IMR-90 (cell line): ENCODE results near the gene NDUFS7. TPM values are rescaled to one million over a fixed set of nuclear protein-coding genes. Genes with fewer than 3 reads are reported as not detected.

Experiments used
- ATAC-seq: fragments of 200-7000 bp; cut with Tn5 transposase; 2 replicates; pipeline ENCODE4 v1.9.1; 2020; ENCODE audit warnings: low read depth, mild to moderate bottlenecking, moderate library complexity
- BruUV-seq: library from RNA; stranded (reverse); fragments of 400-500 nt; replicated peaks from 2 replicates; lab custom pipeline; 2021; lab: Mats Ljungman, UMichigan
- CTCF ChIA-PET: fragments of 300-600 bp; formaldehyde crosslinking; extraction: SDS; loops from one replicate; lab custom pipeline; 2021; ENCODE audit warnings: antibody characterized with exemption; lab: Yijun Ruan, JAX
- POLR2A ChIA-PET: fragments of 300-600 bp; sonication (Branson Sonifier 250); formaldehyde crosslinking; loops from one replicate; lab custom pipeline; 2022; ENCODE audit warnings: antibody characterized with exemption; ENCODE audit not compliant: unreplicated experiment; lab: Charles Lee
- DNase-seq: peaks from one replicate; pipeline ENCODE4 v3.0.0; 2013
- H2AFZ ChIP-seq: replicated peaks from 2 replicates; pipeline ENCODE3; 2013; ENCODE audit warnings: low read length, mild to moderate bottlenecking; ENCODE audit not compliant: poor library complexity
- H2AK5ac ChIP-seq: 2 replicates; pipeline ENCODE4 v1.6.1; 2013; ENCODE audit warnings: low read depth, low read length, inconsistent platforms
- H2AK9ac ChIP-seq: replicated peaks from 2 replicates; pipeline ENCODE3; 2013; ENCODE audit warnings: mild to moderate bottlenecking, low read depth, low read length, moderate library complexity; ENCODE audit not compliant: poor library complexity
- H2BK120ac ChIP-seq: 2 replicates; pipeline ENCODE4 v1.6.1; 2013; ENCODE audit warnings: low read depth, low read length, inconsistent platforms
- H2BK15ac ChIP-seq: 3 replicates; pipeline ENCODE4 v1.6.1; 2013; ENCODE audit warnings: low read depth, low read length, inconsistent platforms
- H2BK20ac ChIP-seq: 2 replicates; pipeline ENCODE4 v1.6.1; 2013; ENCODE audit warnings: low read depth, mild to moderate bottlenecking, inconsistent platforms, low read length, moderate library complexity
- H2BK5ac ChIP-seq: 2 replicates; pipeline ENCODE4 v1.6.1; 2013; ENCODE audit warnings: mild to moderate bottlenecking, low read depth, low read length, inconsistent platforms; ENCODE audit not compliant: poor library complexity, severe bottlenecking
- H3K14ac ChIP-seq: replicated peaks from 2 replicates; pipeline ENCODE4 v1.6.1; 2013; ENCODE audit warnings: low read depth, low read length, inconsistent platforms
- H3K18ac ChIP-seq: 2 replicates; pipeline ENCODE4 v1.6.1; 2013; ENCODE audit warnings: low read depth, low read length, control low read depth
- H3K23ac ChIP-seq: 2 replicates; pipeline ENCODE4 v1.6.1; 2013; ENCODE audit warnings: low read depth, low read length, inconsistent platforms
- H3K27ac ChIP-seq: 2 replicates; pipeline ENCODE4 v1.5.1; 2013; ENCODE audit warnings: mild to moderate bottlenecking, control low read depth, low read length; ENCODE audit not compliant: insufficient read depth
- H3K27me3 ChIP-seq: 2 replicates; pipeline ENCODE4 v1.6.1; 2013; ENCODE audit warnings: low read length; ENCODE audit not compliant: control insufficient read depth, insufficient read depth
- H3K36me3 ChIP-seq: 2 replicates; pipeline ENCODE4 v1.6.1; 2013; ENCODE audit warnings: low read length, mixed read lengths; ENCODE audit not compliant: control insufficient read depth, insufficient read depth
- H3K4ac ChIP-seq: 2 replicates; pipeline ENCODE4 v1.6.1; 2013; ENCODE audit warnings: low read depth, low read length, inconsistent platforms
- H3K4me1 ChIP-seq: 2 replicates; pipeline ENCODE4 v1.6.1; 2013; ENCODE audit warnings: low read length, mixed read lengths; ENCODE audit not compliant: control insufficient read depth, insufficient read depth
- H3K4me2 ChIP-seq: 2 replicates; pipeline ENCODE4 v1.6.1; 2013; ENCODE audit warnings: low read depth, mild to moderate bottlenecking, control low read depth, low read length, moderate library complexity
- H3K4me3 ChIP-seq: 2 replicates; pipeline ENCODE4 v1.5.1; 2013; ENCODE audit warnings: low read depth, mild to moderate bottlenecking, control low read depth, low read length, moderate library complexity; ENCODE audit not compliant: insufficient read depth
- H3K56ac ChIP-seq: 2 replicates; pipeline ENCODE4 v1.6.1; 2013; ENCODE audit warnings: low read length, inconsistent platforms; ENCODE audit not compliant: insufficient read depth; ENCODE audit errors: extremely low read depth
- H3K79me1 ChIP-seq, 2 experiments: 2 replicates each; pipeline ENCODE4 v1.6.1; 2013; ENCODE audit warnings: low read length in 2 of 2, inconsistent platforms in 1 of 2, low read depth in 1 of 2
- H3K9ac ChIP-seq: 2 replicates; pipeline ENCODE4 v1.6.1; 2013; ENCODE audit warnings: low read depth, low read length, control low read depth
- H3K9me1 ChIP-seq: 2 replicates; pipeline ENCODE4 v1.6.1; 2013; ENCODE audit warnings: low read length, inconsistent platforms; ENCODE audit not compliant: insufficient read depth
- H3K9me3 ChIP-seq: 2 replicates; pipeline ENCODE4 v1.6.1; 2013; ENCODE audit warnings: low read length; ENCODE audit not compliant: control insufficient read depth, insufficient read depth
- H4K20me1 ChIP-seq: 2 replicates; pipeline ENCODE4 v1.6.1; 2013; ENCODE audit warnings: low read length, inconsistent platforms; ENCODE audit not compliant: insufficient read depth
- H4K5ac ChIP-seq: 2 replicates; pipeline ENCODE4 v1.6.1; 2013; ENCODE audit warnings: mild to moderate bottlenecking, low read depth, low read length, control low read depth
- H4K8ac ChIP-seq, 2 experiments: 2 replicates each; pipeline ENCODE4 v1.6.1; 2013; ENCODE audit warnings: low read depth in 2 of 2, low read length in 2 of 2, control low read depth in 1 of 2, inconsistent platforms in 1 of 2
- H4K91ac ChIP-seq: 2 replicates; pipeline ENCODE4 v1.6.1; 2013; ENCODE audit warnings: low read depth, low read length, inconsistent platforms; ENCODE audit not compliant: insufficient read depth
- BHLHE40 ChIP-seq: fragments of 150-350 bp; IDR thresholded peaks from 2 replicates; pipeline ENCODE4 v1.6.1; 2016; ENCODE audit warnings: mild to moderate bottlenecking, low read depth, low read length
- CEBPB ChIP-seq: IDR thresholded peaks from 2 replicates; pipeline ENCODE4 v1.6.1; 2012; ENCODE audit warnings: low read depth, low read length, improper control_type of control experiment
- CHD1 ChIP-seq: IDR thresholded peaks from 2 replicates; pipeline ENCODE4 v1.6.1; 2012; ENCODE audit warnings: low read depth, low read length, improper control_type of control experiment
- FOS ChIP-seq: fragments of 150-350 bp; IDR thresholded peaks from 2 replicates; pipeline ENCODE4 v1.6.1; 2016; ENCODE audit warnings: low read depth, low read length
- MAFK ChIP-seq: IDR thresholded peaks from 2 replicates; pipeline ENCODE4 v1.6.1; 2012; ENCODE audit warnings: low read depth, low read length, improper control_type of control experiment
- MAZ ChIP-seq: IDR thresholded peaks from 2 replicates; pipeline ENCODE4 v1.6.1; 2012; ENCODE audit warnings: low read depth, mild to moderate bottlenecking, low read length, improper control_type of control experiment, moderate library complexity, borderline replicate concordance
- NFE2L2 ChIP-seq: fragments of 150-350 bp; IDR thresholded peaks from 2 replicates; pipeline ENCODE4 v1.6.1; 2016; ENCODE audit warnings: low read depth, mild to moderate bottlenecking, low read length
- POLR2A ChIP-seq: IDR thresholded peaks from 2 replicates; pipeline ENCODE4 v1.6.1; 2012; ENCODE audit warnings: mild to moderate bottlenecking, low read depth, low read length
- RAD21 ChIP-seq: IDR thresholded peaks from 2 replicates; pipeline ENCODE4 v1.6.1; 2012; ENCODE audit warnings: low read length, improper control_type of control experiment
- RCOR1 ChIP-seq: IDR thresholded peaks from 2 replicates; pipeline ENCODE4 v1.6.1; 2012; ENCODE audit warnings: mild to moderate bottlenecking, low read length, improper control_type of control experiment; ENCODE audit not compliant: insufficient replicate concordance
- RFX5 ChIP-seq: IDR thresholded peaks from 2 replicates; pipeline ENCODE4 v1.8.0; 2012; ENCODE audit warnings: low read depth, mild to moderate bottlenecking, low read length, moderate library complexity
- SMC3 ChIP-seq: fragments of 150-350 bp; IDR thresholded peaks from 2 replicates; pipeline ENCODE4 v1.6.1; 2016; ENCODE audit warnings: low read depth, mild to moderate bottlenecking, antibody characterized with exemption, low read length, moderate library complexity
- USF2 ChIP-seq: fragments of 150-350 bp; IDR thresholded peaks from 2 replicates; pipeline ENCODE4 v1.6.1; 2017; ENCODE audit warnings: mild to moderate bottlenecking, antibody characterized with exemption, low read length, low read depth
- WGBS, 2 experiments: methylation state at CpG; one replicate each; pipeline versions ENCODE4 v1.1.5 to v1.1.7; 2013; ENCODE audit warnings: missing lambda C conversion rate in 2 of 2; ENCODE audit not compliant: insufficient read length in 1 of 2; ENCODE audit errors: extremely low coverage in 2 of 2; 5-methylcytosine and 5-hydroxymethylcytosine counted together
- dilution Hi-C: fragments of 300-500 bp; cut with HindIII; formaldehyde crosslinking; loops from one replicate; pipeline ENCODE4 v1.14.3; 2018; ENCODE audit warnings: low sequenced_read_pairs; ENCODE audit not compliant: unreplicated experiment
- in situ Hi-C: fragments of 300-500 bp; cut with MboI; formaldehyde crosslinking; loops from 3 replicates; pipeline ENCODE4 v1.14.3; 2019; ENCODE audit warnings: low sequenced_read_pairs, inconsistent platforms, mixed read lengths
- intact Hi-C: fragments of 100-400 bp; cut with micrococcal nuclease; formaldehyde crosslinking; loops from 2 replicates; pipeline ENCODE4 v1.10.0; 2022
- polyA plus RNA-seq, 3 experiments: library from polyadenylated mRNA; depleted of rRNA; stranded (reverse); fragments of >200 nt; gene quantifications; 2 replicates each; pipeline ENCODE4 v1.2.3, GENCODE V29; 2012; ENCODE audit warnings: low replicate concordance in 1 of 3
- total RNA-seq: library from RNA; depleted of rRNA; stranded (reverse); fragments of >200 nt; gene quantifications from 2 replicates; pipeline ENCODE4 v1.2.3, GENCODE V29; 2012
- TF ChIP-seq, protein P1 (sequence below): conservative IDR thresholded peaks from 2 replicates; pipeline ENCODE4 v1.5.1; 2012; ENCODE audit warnings: mild to moderate bottlenecking, low read depth, low read length, improper control_type of control experiment
- TF ChIP-seq, protein P2 (sequence below): fragments of 150-350 bp; IDR thresholded peaks from 2 replicates; pipeline ENCODE4 v1.6.1; 2016; ENCODE audit warnings: low read depth, mild to moderate bottlenecking, low read length, moderate library complexity, borderline replicate concordance

The NDUFS7 gene
- total and polyA plus RNA-seq, 2 of the 4 experiments (the other 2 are of a cell fraction): 60.8 to 136 TPM

DNA sequence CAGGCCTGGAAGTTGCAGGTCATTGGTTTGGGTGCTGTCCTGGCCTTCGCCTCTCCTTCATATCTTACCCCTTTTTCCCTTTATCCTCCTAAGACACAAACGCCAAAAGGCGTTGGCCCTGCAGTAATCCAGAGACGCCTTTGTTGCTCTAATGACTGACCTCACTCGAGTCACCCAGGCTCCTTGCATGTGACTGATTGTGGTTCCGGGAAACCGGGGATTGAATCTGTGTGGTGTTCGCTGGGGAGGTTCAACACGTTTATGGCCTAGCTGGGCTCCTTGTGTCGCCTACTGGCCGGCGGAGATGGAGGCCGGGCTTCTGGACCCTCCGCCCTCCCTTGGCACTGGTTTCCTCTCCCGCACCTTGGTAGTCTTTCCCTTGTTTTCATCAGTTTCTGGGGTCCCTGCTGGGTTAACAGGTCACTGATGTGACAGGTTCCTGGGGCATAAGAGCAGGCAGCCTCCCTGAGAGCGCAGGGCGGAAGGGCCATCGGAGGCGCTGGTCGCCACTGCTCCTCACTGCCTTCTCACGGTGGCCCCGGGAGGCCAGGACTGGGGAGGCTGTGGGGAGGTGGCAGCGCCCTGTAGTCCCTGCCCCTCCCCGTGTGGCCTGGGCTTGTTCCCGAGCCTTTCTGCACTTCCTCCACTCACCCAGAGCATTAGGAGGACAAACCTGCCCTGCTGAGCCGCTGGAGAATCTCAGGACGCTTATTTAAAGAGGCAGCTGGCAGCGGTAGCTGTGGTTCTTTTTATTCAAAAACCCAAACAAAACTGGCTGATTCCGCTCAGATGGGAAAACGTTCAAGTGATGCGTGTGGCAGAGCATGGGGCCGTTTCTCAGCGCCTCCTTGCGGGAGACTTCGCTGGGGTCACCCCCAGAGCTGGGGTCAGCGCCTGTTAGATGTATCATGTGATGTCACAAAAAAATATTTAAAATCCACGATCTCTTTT lies 18.1 kb upstream of the NDUFS7 start:
- H3K9me1 ChIP-seq: peaks cover 4% of the 10 kb centered on the region
- no peak overlapping the region for H2BK20ac ChIP-seq
- no peak overlapping the region for H2AK5ac ChIP-seq
- H3K4me3 ChIP-seq: no peak overlapping the region
- no peak overlapping the region for H4K91ac ChIP-seq
- no peak overlapping the region for H4K5ac ChIP-seq
- DNase-seq (no peak), ATAC-seq (no peak)
- no peak overlapping the region for H3K4me2 ChIP-seq
- H2BK120ac ChIP-seq: no peak overlapping the region
- H2BK5ac ChIP-seq: no peak overlapping the region
- CTCF ChIA-PET: no interaction called here
- H2AFZ ChIP-seq: no peak overlapping the region
- H3K14ac ChIP-seq: no peak overlapping the region
- dilution Hi-C loops: no loop called here
- no peak overlapping the region for H3K18ac ChIP-seq
- no peak overlapping the region for H3K9ac ChIP-seq
- H3K36me3 ChIP-seq: peaks cover 53% of the 10 kb centered on the region
- H3K27me3 ChIP-seq: no peaks in the 10 kb centered on the region
- H4K8ac ChIP-seq: no peak overlapping the region
- H4K20me1 ChIP-seq: no peaks in the 10 kb centered on the region; the same call in 1 of the 2 replicates
- BruUV-seq: no TSS peak
- no peak overlapping the region for H2BK15ac ChIP-seq
- H3K4me1 ChIP-seq: peaks cover 8% of the 10 kb centered on the region
- peaks cover 0 to 40% of the 10 kb centered on the region in 2 experiments; a peak in 3 of 4 replicates for H3K79me1 ChIP-seq
- no peaks in the 10 kb centered on the region for H3K9me3 ChIP-seq
- POLR2A ChIA-PET: no interaction called here
- in situ Hi-C loops: no loop called here
- H3K23ac ChIP-seq: no peak overlapping the region
- H2AK9ac ChIP-seq: no peak overlapping the region
- no peak overlapping the region for H3K56ac ChIP-seq
- H3K4ac ChIP-seq: no peak overlapping the region
- no peak overlapping the region for H3K27ac ChIP-seq
- intact Hi-C loops: no loop called here
- WGBS, 2 experiments: 86% methylated on average over 18 of the region's 37 CpGs; no CpG with 5 or more reads in 1 of the 2 experiments
- TF ChIP-seq, protein P1, sequence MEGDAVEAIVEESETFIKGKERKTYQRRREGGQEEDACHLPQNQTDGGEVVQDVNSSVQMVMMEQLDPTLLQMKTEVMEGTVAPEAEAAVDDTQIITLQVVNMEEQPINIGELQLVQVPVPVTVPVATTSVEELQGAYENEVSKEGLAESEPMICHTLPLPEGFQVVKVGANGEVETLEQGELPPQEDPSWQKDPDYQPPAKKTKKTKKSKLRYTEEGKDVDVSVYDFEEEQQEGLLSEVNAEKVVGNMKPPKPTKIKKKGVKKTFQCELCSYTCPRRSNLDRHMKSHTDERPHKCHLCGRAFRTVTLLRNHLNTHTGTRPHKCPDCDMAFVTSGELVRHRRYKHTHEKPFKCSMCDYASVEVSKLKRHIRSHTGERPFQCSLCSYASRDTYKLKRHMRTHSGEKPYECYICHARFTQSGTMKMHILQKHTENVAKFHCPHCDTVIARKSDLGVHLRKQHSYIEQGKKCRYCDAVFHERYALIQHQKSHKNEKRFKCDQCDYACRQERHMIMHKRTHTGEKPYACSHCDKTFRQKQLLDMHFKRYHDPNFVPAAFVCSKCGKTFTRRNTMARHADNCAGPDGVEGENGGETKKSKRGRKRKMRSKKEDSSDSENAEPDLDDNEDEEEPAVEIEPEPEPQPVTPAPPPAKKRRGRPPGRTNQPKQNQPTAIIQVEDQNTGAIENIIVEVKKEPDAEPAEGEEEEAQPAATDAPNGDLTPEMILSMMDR: no peak
- no peak for TF ChIP-seq POLR2A
- no peak for TF ChIP-seq RFX5
- TF ChIP-seq CEBPB: no peak
- TF ChIP-seq CHD1: no peak
- TF ChIP-seq FOS: no peak
- no peak for TF ChIP-seq SMC3
- TF ChIP-seq RCOR1: no peak
- no peak for TF ChIP-seq RAD21
- TF ChIP-seq MAFK: no peak
- no peak for TF ChIP-seq NFE2L2
- TF ChIP-seq MAZ: no peak
- TF ChIP-seq BHLHE40: no peak
- TF ChIP-seq USF2: no peak
- TF ChIP-seq, protein P2, sequence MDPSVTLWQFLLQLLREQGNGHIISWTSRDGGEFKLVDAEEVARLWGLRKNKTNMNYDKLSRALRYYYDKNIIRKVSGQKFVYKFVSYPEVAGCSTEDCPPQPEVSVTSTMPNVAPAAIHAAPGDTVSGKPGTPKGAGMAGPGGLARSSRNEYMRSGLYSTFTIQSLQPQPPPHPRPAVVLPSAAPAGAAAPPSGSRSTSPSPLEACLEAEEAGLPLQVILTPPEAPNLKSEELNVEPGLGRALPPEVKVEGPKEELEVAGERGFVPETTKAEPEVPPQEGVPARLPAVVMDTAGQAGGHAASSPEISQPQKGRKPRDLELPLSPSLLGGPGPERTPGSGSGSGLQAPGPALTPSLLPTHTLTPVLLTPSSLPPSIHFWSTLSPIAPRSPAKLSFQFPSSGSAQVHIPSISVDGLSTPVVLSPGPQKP: no peak
